Kidney epithelial cell (primary cell): ENCODE data around the gene SF1. TPM values are rescaled to one million over a fixed set of nuclear protein-coding genes. Genes with fewer than 3 reads are reported as not detected.

Source experiments
- DNase-seq: peaks from one replicate; pipeline ENCODE4 v3.0.0-alpha.2; 2010; ENCODE audit warnings: low read depth
- H3K27me3 ChIP-seq: 2 replicates; pipeline ENCODE4 v1.6.0; 2011; ENCODE audit warnings: low read length; ENCODE audit not compliant: control insufficient read depth, insufficient read depth
- H3K36me3 ChIP-seq: 2 replicates; pipeline ENCODE4 v1.5.1; 2011; ENCODE audit warnings: low read length; ENCODE audit not compliant: control insufficient read depth, insufficient read depth
- H3K4me3 ChIP-seq: 2 replicates; pipeline ENCODE4 v1.5.1; 2011; ENCODE audit warnings: low read depth, mild to moderate bottlenecking, control low read depth, low read length
- CTCF ChIP-seq: IDR thresholded peaks from 2 replicates; pipeline ENCODE4 v1.5.1; 2011; ENCODE audit warnings: mild to moderate bottlenecking, moderate library complexity, low read length, control low read depth, inconsistent platforms; ENCODE audit not compliant: insufficient read depth, poor library complexity, severe bottlenecking
- total RNA-seq: library from RNA; depleted of rRNA; stranded (reverse); fragments of >200 nt; gene quantifications from 2 replicates; pipeline ENCODE4 v1.2.3, GENCODE V29; 2015

SF1 gene
- total RNA-seq, 1 donor from 2014 or later, result 216 TPM

GRCh38 chr11:64799256-64799622 is 20.9 kb upstream of the SF1 start:
- no peak overlapping the region for H3K4me3 ChIP-seq
- H3K36me3 ChIP-seq, result no peaks in the 10 kb centered on the region
- no peak for TF ChIP-seq CTCF
- no peak for DNase-seq
- H3K27me3 ChIP-seq, result no peaks in the 10 kb centered on the region

GRCh38 chr11:64796757-64797541 is 18.6 kb upstream of the SF1 start:
- DNase-seq, result no peak
- Histone ChIP-seq H3K36me3 (no peaks in the 10 kb centered on the region), H3K27me3 (no peaks in the 10 kb centered on the region), H3K4me3 (no peak overlapping the region)
- TF ChIP-seq CTCF, result no peak

GRCh38 chr11:64796047-64796756 is 17.9 kb upstream of the SF1 start:
- H3K36me3 ChIP-seq, result no peaks in the 10 kb centered on the region
- TF ChIP-seq CTCF, result no peak

GRCh38 chr11:64794526-64794925 is 16.2 kb upstream of the SF1 start:
- no peak overlapping the region for H3K4me3 ChIP-seq
- TF ChIP-seq CTCF, result no peak
- DNase-seq, result no peak
- H3K27me3 ChIP-seq, result no peaks in the 10 kb centered on the region
- no peaks in the 10 kb centered on the region for H3K36me3 ChIP-seq

More at GRCh38 chr11:64796047-64796756, 17.9 kb upstream of the SF1 start:
- Histone ChIP-seq H3K4me3 (no peak overlapping the region), H3K27me3 (no peaks in the 10 kb centered on the region)
- DNase-seq, result no peak

GRCh38 chr11:64793271-64794160 is 15.2 kb upstream of the SF1 start:
- TF ChIP-seq CTCF, result no peak
- no peak for DNase-seq
- Histone ChIP-seq H3K36me3 (no peaks in the 10 kb centered on the region), H3K27me3 (no peaks in the 10 kb centered on the region), H3K4me3 (no peak overlapping the region)
